Natural killer cell (primary cell): ENCODE data around the gene STUM. TPM values are rescaled to one million over a fixed set of nuclear protein-coding genes. Genes with fewer than 3 reads are reported as not detected.

Experiments
- ATAC-seq, 3 donors: fragments of 150-1000 bp in 2 of 3; fragments of 200-7000 bp in 1 of 3; cut with Tn5 transposase; 1 replicate in 1 of 3; 2 replicates in 2 of 3; pipeline ENCODE4 v1.10.0; 2021; ENCODE audit warnings: mild to moderate bottlenecking in 2 of 3, moderate library complexity in 2 of 3
- DNase-seq, 2 donors: peaks; one replicate each; pipeline versions ENCODE4 v3.0.0 to v3.0.0-alpha.2; 2013 to 2021; ENCODE audit warnings: mixed read lengths in 1 of 2
- H3K27ac ChIP-seq: one replicate; pipeline ENCODE4 v1.5.1; 2013; ENCODE audit warnings: mild to moderate bottlenecking, low read length
- H3K27me3 ChIP-seq: one replicate; pipeline ENCODE4 v1.6.1; 2013; ENCODE audit warnings: low read length; ENCODE audit not compliant: control insufficient read depth, insufficient read depth
- H3K36me3 ChIP-seq: one replicate; pipeline ENCODE4 v1.6.1; 2013; ENCODE audit warnings: low read length; ENCODE audit not compliant: control insufficient read depth, insufficient read depth
- H3K4me1 ChIP-seq: one replicate; pipeline ENCODE4 v1.6.1; 2013; ENCODE audit warnings: low read length; ENCODE audit not compliant: control insufficient read depth, insufficient read depth
- H3K4me3 ChIP-seq: one replicate; pipeline ENCODE4 v1.5.1; 2013; ENCODE audit warnings: low read length
- H3K9me3 ChIP-seq: one replicate; pipeline ENCODE4 v1.6.1; 2013; ENCODE audit warnings: low read length; ENCODE audit not compliant: control insufficient read depth, insufficient read depth
- H3K27ac Mint-ChIP-seq, 2 donors: one replicate each; pipeline ENCODE4 v1.8.0; 2022; ENCODE audit warnings: mild to moderate bottlenecking in 2 of 2, mixed read lengths in 2 of 2, moderate library complexity in 1 of 2
- H3K27me3 Mint-ChIP-seq, 2 donors: one replicate each; pipeline ENCODE4 v1.8.0; 2022; ENCODE audit warnings: low read depth in 2 of 2, mixed read lengths in 2 of 2
- H3K36me3 Mint-ChIP-seq: one replicate; pipeline ENCODE4 v1.8.0; 2022; ENCODE audit warnings: mixed read lengths
- H3K4me1 Mint-ChIP-seq, 2 donors: one replicate each; pipeline ENCODE4 v1.8.0; 2022; ENCODE audit warnings: mixed read lengths in 2 of 2
- H3K4me3 Mint-ChIP-seq: one replicate; pipeline ENCODE4 v1.8.0; 2022; ENCODE audit warnings: mild to moderate bottlenecking, moderate library complexity, mixed read lengths
- H3K9me3 Mint-ChIP-seq, 2 donors: one replicate each; pipeline ENCODE4 v1.8.0; 2022; ENCODE audit warnings: mixed read lengths in 2 of 2
- CTCF ChIP-seq: fragments of 200-600 bp; IDR thresholded peaks from one replicate; pipeline ENCODE4 v1.8.0; 2022; ENCODE audit warnings: antibody characterized with exemption
- WGBS: methylation state at CpG from one replicate; pipeline ENCODE4 v1.1.7; 2013; ENCODE audit warnings: missing lambda C conversion rate; ENCODE audit not compliant: insufficient coverage; 5-methylcytosine and 5-hydroxymethylcytosine counted together
- intact Hi-C: fragments of 100-400 bp; cut with micrococcal nuclease; formaldehyde crosslinking; loops from one replicate; pipeline ENCODE4 v1.14.2; 2022
- total RNA-seq, 4 donors: library from RNA; stranded (reverse); fragments of 120-200 nt in 1 of 4; gene quantifications; one replicate each; pipeline versions ENCODE4 v1.2.3 to v1.2.4, GENCODE V29; 2013 to 2022

STUM gene
- total RNA-seq, 3 donors from 2014 or later (not counting 1 experiment from before 2014, with no cell fraction given): not detected

GRCh38 chr1:226576601-226577000 is 28.0 kb downstream of the STUM start:
- 94% methylated on average over 3 of the region's 3 CpGs for WGBS
- no peak overlapping the region for H3K27ac ChIP-seq
- DNase-seq (no peak), ATAC-seq (no peak)
- H3K27me3 ChIP-seq: no peaks in the 10 kb centered on the region
- no peaks in the 10 kb centered on the region for H3K4me1 Mint-ChIP-seq
- H3K36me3 Mint-ChIP-seq: no peaks in the 10 kb centered on the region
- no peak overlapping the region for H3K27ac Mint-ChIP-seq
- no peaks in the 10 kb centered on the region for H3K4me1 ChIP-seq
- peaks cover 0 to 3% of the 10 kb centered on the region in 2 donors for H3K27me3 Mint-ChIP-seq
- intact Hi-C loops: no loop called here
- H3K4me3 Mint-ChIP-seq: no peak overlapping the region
- H3K36me3 ChIP-seq: no peaks in the 10 kb centered on the region
- H3K4me3 ChIP-seq: no peak overlapping the region
- no peaks in the 10 kb centered on the region for H3K9me3 Mint-ChIP-seq
- H3K9me3 ChIP-seq: no peaks in the 10 kb centered on the region
- TF ChIP-seq CTCF: no peak

GRCh38 chr1:226577401-226578180 is 29.0 kb downstream of the STUM start:
- ATAC-seq (no peak), DNase-seq (no peak)
- no peak for TF ChIP-seq CTCF
- Mint-ChIP-seq H3K9me3 (no peaks in the 10 kb centered on the region), H3K4me1 (no peaks in the 10 kb centered on the region), H3K27me3 (peaks cover 0 to 3% of the 10 kb centered on the region in 2 donors), H3K36me3 (no peaks in the 10 kb centered on the region), H3K4me3 (no peak overlapping the region), H3K27ac (no peak overlapping the region)
- Histone ChIP-seq H3K4me1 (no peaks in the 10 kb centered on the region), H3K36me3 (no peaks in the 10 kb centered on the region), H3K4me3 (no peak overlapping the region), H3K27ac (no peak overlapping the region), H3K27me3 (no peaks in the 10 kb centered on the region), H3K9me3 (no peaks in the 10 kb centered on the region)
- intact Hi-C loops: no loop called here
- 89% methylated on average over 15 of the region's 15 CpGs for WGBS

- H3K9me3 Mint-ChIP-seq: no peaks in the 10 kb centered on the region
- Histone ChIP-seq H3K27me3 (no peaks in the 10 kb centered on the region), H3K27ac (no peak overlapping the region), H3K4me1 (no peaks in the 10 kb centered on the region), H3K4me3 (no peak overlapping the region), H3K36me3 (no peaks in the 10 kb centered on the region), H3K9me3 (no peaks in the 10 kb centered on the region)
- H3K27ac Mint-ChIP-seq: no peak overlapping the region
- DNase-seq (no peak), ATAC-seq (no peak)
- no peak for TF ChIP-seq CTCF
- peaks cover 0 to 3% of the 10 kb centered on the region in 2 donors for H3K27me3 Mint-ChIP-seq
- H3K36me3 Mint-ChIP-seq: no peaks in the 10 kb centered on the region
- no peak overlapping the region for H3K4me3 Mint-ChIP-seq
- intact Hi-C loops: no loop called here
- H3K4me1 Mint-ChIP-seq: no peaks in the 10 kb centered on the region
- WGBS: 87% methylated on average over 11 of the region's 11 CpGs
These were observed 30.5 kb downstream of the STUM start for GRCh38 chr1:226578946-226579578.
